Measurements from ENCODE around the gene COL4A2.

The COL4A2 gene

DNA sequence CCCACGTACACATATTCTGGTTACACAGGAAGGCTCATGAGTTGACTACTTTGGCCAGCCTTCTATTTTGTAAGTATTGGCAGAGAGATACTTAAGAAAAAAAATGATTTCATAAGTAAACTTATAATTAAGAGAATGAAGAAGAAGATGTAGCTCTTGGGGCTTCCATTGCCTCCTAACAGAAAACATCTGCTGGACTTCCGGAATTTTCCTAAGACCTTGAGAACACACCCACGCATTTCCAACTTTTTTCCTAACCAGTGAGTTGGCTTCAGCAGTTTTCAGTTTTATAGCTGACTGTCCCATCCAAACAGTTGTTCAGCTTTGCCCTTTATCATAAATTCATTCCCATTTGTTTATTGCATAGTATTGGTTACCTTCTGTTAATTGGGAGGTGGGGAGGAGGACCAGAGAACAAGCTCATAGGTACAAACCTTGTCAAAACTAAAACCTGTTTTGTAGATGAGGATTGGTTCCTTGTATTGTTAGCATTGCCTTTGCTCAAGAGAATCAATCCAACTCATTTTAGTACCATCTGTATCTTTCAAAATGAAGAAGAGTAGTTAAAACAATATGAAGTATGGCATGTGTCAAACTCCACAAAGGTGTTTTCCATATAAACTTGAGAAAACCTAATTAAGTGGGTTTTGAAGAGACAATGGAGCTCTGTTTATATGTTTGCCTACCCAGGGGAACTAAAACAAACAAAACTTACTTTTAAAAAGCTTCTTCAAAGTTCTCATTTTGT is 93.9 kb downstream of the COL4A2 start:
- H3K4me1 ChIP-seq (ENCODE audit: control insufficient read depth in 2 of 2, insufficient read depth in 1 of 2, low read depth in 1 of 2, low read length in 2 of 2) = peaks cover 0 to 3% of the 10 kb centered on the region in 2 donors

DNA sequence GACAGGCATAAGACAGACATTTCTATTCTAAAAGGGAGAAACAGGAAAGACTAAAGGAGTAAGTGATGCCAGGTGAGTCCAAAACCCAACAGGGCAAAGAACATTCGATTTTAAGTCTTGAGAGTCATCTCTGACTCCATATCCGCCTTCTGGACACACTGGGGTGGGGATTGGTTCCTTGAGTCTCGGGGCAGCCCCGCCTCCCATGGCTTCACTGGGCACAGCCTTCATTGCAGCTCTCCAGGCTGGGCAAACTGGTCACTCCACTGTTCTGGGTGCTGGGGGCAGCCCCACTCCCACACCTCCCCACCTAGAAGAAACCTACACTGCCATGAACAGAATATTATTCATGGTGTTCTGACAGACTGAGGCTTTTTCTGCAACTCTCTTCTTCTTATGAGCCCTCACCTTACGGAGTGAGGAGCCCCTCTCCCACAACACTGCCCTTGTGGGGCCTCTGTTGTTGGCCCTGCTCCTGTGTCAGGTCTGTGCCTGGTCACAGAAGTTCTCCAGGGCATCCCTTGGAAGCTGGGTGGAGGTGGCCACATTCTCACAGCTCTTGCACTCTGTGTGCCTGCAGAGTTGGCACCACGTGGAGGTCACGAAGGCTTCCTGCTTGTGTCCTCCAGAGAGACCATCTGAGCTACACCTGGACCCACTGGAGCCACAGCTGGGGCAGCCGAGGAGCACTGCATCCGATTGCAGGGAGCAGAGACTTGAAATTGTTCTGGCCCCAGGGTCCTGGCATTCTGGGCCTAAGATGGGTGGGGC is 95.4 kb downstream of the COL4A2 start:
- H3K79me1 ChIP-seq (ENCODE audit: low read depth, low read length) = no peaks in the 10 kb centered on the region
- H4K91ac ChIP-seq (ENCODE audit: low read depth, low read length, poor library complexity) = no peak overlapping the region
- no peak overlapping the region for H3K27ac ChIP-seq (replicated peaks; ENCODE audit: low read length)
- DNase-seq (ENCODE audit: low spot score) = no peak
- H2AFZ ChIP-seq (ENCODE audit: low read length) = no peak overlapping the region
- no peak overlapping the region for H3K9ac ChIP-seq (ENCODE audit: low read depth, low read length, poor library complexity)
- no peaks in the 10 kb centered on the region for H3K27me3 ChIP-seq (ENCODE audit: control insufficient read depth in 3 of 3, insufficient read depth in 3 of 3, low read depth in 1 of 3, low read length in 3 of 3)
- no peak overlapping the region for H3K4me3 ChIP-seq (ENCODE audit: low read length in 2 of 2)
- no peak overlapping the region for H2AK5ac ChIP-seq (ENCODE audit: low read depth, low read length)
- no peak overlapping the region for H2BK15ac ChIP-seq (ENCODE audit: low read length)
- H2BK120ac ChIP-seq (ENCODE audit: low read depth, low read length) = no peak overlapping the region
- H2BK12ac ChIP-seq (ENCODE audit: low read length) = no peak overlapping the region
- no peak overlapping the region for H2BK5ac ChIP-seq (ENCODE audit: low read length)
- peaks cover 0 to 3% of the 10 kb centered on the region in 2 donors for H3K4me1 ChIP-seq (ENCODE audit: control insufficient read depth in 2 of 2, insufficient read depth in 1 of 2, low read depth in 1 of 2, low read length in 2 of 2)
- no peak overlapping the region for H3K14ac ChIP-seq (ENCODE audit: low read length)
- no peak overlapping the region for H3K4me2 ChIP-seq (ENCODE audit: insufficient read depth, low read length, poor library complexity, severe bottlenecking)
- no peak overlapping the region for H3K18ac ChIP-seq (ENCODE audit: low read length)
- no peak overlapping the region for H4K8ac ChIP-seq (ENCODE audit: low read depth, low read length)
- WGBS, 2 donors (ENCODE audit: extremely low coverage in 2 of 2, insufficient read length in 2 of 2, insufficient replicate concordance in 1 of 2) = no CpG with 5 or more reads among the region's 9 CpGs
- H3K9me3 ChIP-seq (replicated peaks in 1 of 2; ENCODE audit: control insufficient read depth in 2 of 2, insufficient read depth in 1 of 2, low read depth in 1 of 2, low read length in 2 of 2) = peaks cover 0 to 5% of the 10 kb centered on the region in 2 donors
- no peak overlapping the region for H3K4ac ChIP-seq (ENCODE audit: low read length)
- H3K36me3 ChIP-seq (replicated peaks in 1 of 2; ENCODE audit: control insufficient read depth in 2 of 2, insufficient read depth in 2 of 2, low read length in 2 of 2) = peaks cover 4 to 18% of the 10 kb centered on the region in 2 donors
- no peak overlapping the region for H3K23ac ChIP-seq (ENCODE audit: low read depth, low read length, poor library complexity)

More for the DNA sequence above, 93.9 kb downstream of the COL4A2 start:
- H3K27me3 ChIP-seq (ENCODE audit: control insufficient read depth in 3 of 3, insufficient read depth in 3 of 3, low read depth in 1 of 3, low read length in 3 of 3) = no peaks in the 10 kb centered on the region
- no peaks in the 10 kb centered on the region for H3K79me1 ChIP-seq (ENCODE audit: low read depth, low read length)
- H3K4me2 ChIP-seq (ENCODE audit: insufficient read depth, low read length, poor library complexity, severe bottlenecking) = no peak overlapping the region
- H2BK15ac ChIP-seq (ENCODE audit: low read length) = no peak overlapping the region
- no peak overlapping the region for H3K4me3 ChIP-seq (ENCODE audit: low read length in 2 of 2)
- H3K23ac ChIP-seq (ENCODE audit: low read depth, low read length, poor library complexity) = no peak overlapping the region
- H3K9me3 ChIP-seq (replicated peaks in 1 of 2; ENCODE audit: control insufficient read depth in 2 of 2, insufficient read depth in 1 of 2, low read depth in 1 of 2, low read length in 2 of 2) = peaks cover 0 to 6% of the 10 kb centered on the region in 2 donors
- H3K4ac ChIP-seq (ENCODE audit: low read length) = no peak overlapping the region
- H3K18ac ChIP-seq (ENCODE audit: low read length) = no peak overlapping the region
- no peak overlapping the region for H2BK12ac ChIP-seq (ENCODE audit: low read length)
- H2AFZ ChIP-seq (ENCODE audit: low read length) = no peak overlapping the region
- H3K36me3 ChIP-seq (replicated peaks in 1 of 2; ENCODE audit: control insufficient read depth in 2 of 2, insufficient read depth in 2 of 2, low read length in 2 of 2) = peaks cover 0 to 17% of the 10 kb centered on the region in 2 donors
- H2AK5ac ChIP-seq (ENCODE audit: low read depth, low read length) = no peak overlapping the region
- no CpG with 5 or more reads among the region's 3 CpGs for WGBS, 2 donors (ENCODE audit: extremely low coverage in 2 of 2, insufficient read length in 2 of 2, insufficient replicate concordance in 1 of 2)
- no peak overlapping the region for H4K8ac ChIP-seq (ENCODE audit: low read depth, low read length)
- H2BK120ac ChIP-seq (ENCODE audit: low read depth, low read length) = no peak overlapping the region
- H2BK5ac ChIP-seq (ENCODE audit: low read length) = no peak overlapping the region
- H3K14ac ChIP-seq (ENCODE audit: low read length) = no peak overlapping the region
- no peak overlapping the region for H3K9ac ChIP-seq (ENCODE audit: low read depth, low read length, poor library complexity)
- H3K27ac ChIP-seq (replicated peaks; ENCODE audit: low read length) = no peak overlapping the region
- no peak overlapping the region for H4K91ac ChIP-seq (ENCODE audit: low read depth, low read length, poor library complexity)
- no peak for DNase-seq (ENCODE audit: low spot score)

DNA sequence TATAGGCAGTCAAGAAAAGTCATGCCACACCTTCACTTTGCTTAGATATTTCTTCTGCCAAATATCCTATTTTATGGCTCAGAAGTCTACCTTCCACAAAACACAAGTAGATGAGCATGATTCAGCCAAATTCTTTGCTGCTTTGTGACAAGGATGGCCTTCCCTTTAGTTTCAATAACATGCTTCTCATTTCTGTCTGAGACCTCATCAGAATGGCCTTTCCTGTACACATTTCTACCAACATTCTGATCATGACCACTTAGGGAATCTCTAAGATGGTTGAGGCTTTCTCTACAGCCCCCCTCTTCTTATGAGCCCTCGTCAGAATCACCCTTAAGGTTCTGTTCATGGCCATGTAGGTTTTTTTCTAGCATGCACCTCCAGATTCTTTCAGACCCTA is 96.2 kb downstream of the COL4A2 start:
- Histone ChIP-seq H4K8ac (ENCODE audit: low read depth, low read length) (no peak overlapping the region), H3K14ac (ENCODE audit: low read length) (no peak overlapping the region), H2BK15ac (ENCODE audit: low read length) (no peak overlapping the region), H3K9me3 (replicated peaks in 1 of 2; ENCODE audit: control insufficient read depth in 2 of 2, insufficient read depth in 1 of 2, low read depth in 1 of 2, low read length in 2 of 2) (no peaks in the 10 kb centered on the region), H2BK120ac (ENCODE audit: low read depth, low read length) (no peak overlapping the region), H2AFZ (ENCODE audit: low read length) (no peak overlapping the region), H3K23ac (ENCODE audit: low read depth, low read length, poor library complexity) (no peak overlapping the region), H2BK5ac (ENCODE audit: low read length) (no peak overlapping the region), H2BK12ac (ENCODE audit: low read length) (no peak overlapping the region), H3K9ac (ENCODE audit: low read depth, low read length, poor library complexity) (no peak overlapping the region), H3K4me2 (ENCODE audit: insufficient read depth, low read length, poor library complexity, severe bottlenecking) (no peak overlapping the region), H3K4ac (ENCODE audit: low read length) (no peak overlapping the region), H3K79me1 (ENCODE audit: low read depth, low read length) (peaks cover 1% of the 10 kb centered on the region), H3K4me3 (ENCODE audit: low read length in 2 of 2) (no peak overlapping the region), H3K27ac (replicated peaks; ENCODE audit: low read length) (no peak overlapping the region), H4K91ac (ENCODE audit: low read depth, low read length, poor library complexity) (no peak overlapping the region), H3K27me3 (ENCODE audit: control insufficient read depth in 3 of 3, insufficient read depth in 3 of 3, low read depth in 1 of 3, low read length in 3 of 3) (no peaks in the 10 kb centered on the region), H3K4me1 (ENCODE audit: control insufficient read depth in 2 of 2, insufficient read depth in 1 of 2, low read depth in 1 of 2, low read length in 2 of 2) (peaks cover 0 to 3% of the 10 kb centered on the region in 2 donors), H3K18ac (ENCODE audit: low read length) (no peak overlapping the region), H2AK5ac (ENCODE audit: low read depth, low read length) (no peak overlapping the region), H3K36me3 (replicated peaks in 1 of 2; ENCODE audit: control insufficient read depth in 2 of 2, insufficient read depth in 2 of 2, low read length in 2 of 2) (peaks cover 5 to 19% of the 10 kb centered on the region in 2 donors)
- WGBS, 2 donors (ENCODE audit: extremely low coverage in 2 of 2, insufficient read length in 2 of 2, insufficient replicate concordance in 1 of 2) = no CpG with 5 or more reads among the region's 1 CpG
- DNase-seq (ENCODE audit: low spot score) = no peak

DNA sequence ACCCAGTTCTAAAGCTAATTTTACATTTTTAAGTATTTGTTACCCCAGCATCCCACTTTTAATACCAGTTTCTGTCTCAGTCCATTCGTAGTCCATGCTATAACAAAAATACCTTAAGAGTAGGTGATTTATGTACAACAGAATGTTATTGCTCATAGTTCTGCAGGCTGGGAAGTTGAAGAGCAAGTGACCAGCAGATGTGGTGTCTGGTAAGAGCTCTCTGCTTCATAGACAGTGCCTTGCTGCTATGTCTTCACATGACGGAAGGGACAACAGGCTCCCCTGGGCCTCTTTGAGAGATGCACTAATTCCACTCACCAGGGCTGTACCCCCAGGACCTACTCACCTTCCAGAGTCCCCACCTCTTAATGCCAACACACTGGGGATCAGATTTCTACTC is 96.6 kb downstream of the COL4A2 start:
- no peak overlapping the region for H2AFZ ChIP-seq (ENCODE audit: low read length)
- H2AK5ac ChIP-seq (ENCODE audit: low read depth, low read length) = no peak overlapping the region
- H3K4me3 ChIP-seq (ENCODE audit: low read length in 2 of 2) = no peak overlapping the region
- H3K4me1 ChIP-seq (ENCODE audit: control insufficient read depth in 2 of 2, insufficient read depth in 1 of 2, low read depth in 1 of 2, low read length in 2 of 2) = peaks cover 0 to 3% of the 10 kb centered on the region in 2 donors
- no peak overlapping the region for H3K14ac ChIP-seq (ENCODE audit: low read length)
- H2BK15ac ChIP-seq (ENCODE audit: low read length) = no peak overlapping the region
- H3K4ac ChIP-seq (ENCODE audit: low read length) = no peak overlapping the region
- H3K18ac ChIP-seq (ENCODE audit: low read length) = no peak overlapping the region
- H2BK5ac ChIP-seq (ENCODE audit: low read length) = no peak overlapping the region
- H3K27ac ChIP-seq (replicated peaks; ENCODE audit: low read length) = no peak overlapping the region
- whole genome bisulfite sequencing, 2 donors (ENCODE audit: extremely low coverage in 2 of 2, insufficient read length in 2 of 2, insufficient replicate concordance in 1 of 2) = no CpG with 5 or more reads among the region's 2 CpGs
- no peak overlapping the region for H4K91ac ChIP-seq (ENCODE audit: low read depth, low read length, poor library complexity)
- no peak for DNase-seq (ENCODE audit: low spot score)
- no peak overlapping the region for H3K4me2 ChIP-seq (ENCODE audit: insufficient read depth, low read length, poor library complexity, severe bottlenecking)
- no peaks in the 10 kb centered on the region for H3K27me3 ChIP-seq (ENCODE audit: control insufficient read depth in 3 of 3, insufficient read depth in 3 of 3, low read depth in 1 of 3, low read length in 3 of 3)
- no peaks in the 10 kb centered on the region for H3K9me3 ChIP-seq (replicated peaks in 1 of 2; ENCODE audit: control insufficient read depth in 2 of 2, insufficient read depth in 1 of 2, low read depth in 1 of 2, low read length in 2 of 2)
- peaks cover 3% of the 10 kb centered on the region for H3K79me1 ChIP-seq (ENCODE audit: low read depth, low read length)
- H4K8ac ChIP-seq (ENCODE audit: low read depth, low read length) = no peak overlapping the region
- H3K36me3 ChIP-seq (replicated peaks in 1 of 2; ENCODE audit: control insufficient read depth in 2 of 2, insufficient read depth in 2 of 2, low read length in 2 of 2) = peaks cover 9 to 23% of the 10 kb centered on the region in 2 donors
- no peak overlapping the region for H2BK120ac ChIP-seq (ENCODE audit: low read depth, low read length)
- no peak overlapping the region for H2BK12ac ChIP-seq (ENCODE audit: low read length)
- no peak overlapping the region for H3K23ac ChIP-seq (ENCODE audit: low read depth, low read length, poor library complexity)
- H3K9ac ChIP-seq (ENCODE audit: low read depth, low read length, poor library complexity) = no peak overlapping the region
